ENCODE results near the gene SPAG16.
A peak's percentile ranks its signal among the peaks of the same experiment; 100 is the strongest.

Gene SPAG16

GRCh38 chr2:214293593-214293992 lies 1009.3 kb downstream of the SPAG16 start:
- H3K4me3 ChIP-seq (ENCODE audit: control insufficient read depth, low read depth, low read length) = no peak overlapping the region
- no peak for DNase-seq (ENCODE audit: low read depth)
- TF ChIP-seq, protein P1, sequence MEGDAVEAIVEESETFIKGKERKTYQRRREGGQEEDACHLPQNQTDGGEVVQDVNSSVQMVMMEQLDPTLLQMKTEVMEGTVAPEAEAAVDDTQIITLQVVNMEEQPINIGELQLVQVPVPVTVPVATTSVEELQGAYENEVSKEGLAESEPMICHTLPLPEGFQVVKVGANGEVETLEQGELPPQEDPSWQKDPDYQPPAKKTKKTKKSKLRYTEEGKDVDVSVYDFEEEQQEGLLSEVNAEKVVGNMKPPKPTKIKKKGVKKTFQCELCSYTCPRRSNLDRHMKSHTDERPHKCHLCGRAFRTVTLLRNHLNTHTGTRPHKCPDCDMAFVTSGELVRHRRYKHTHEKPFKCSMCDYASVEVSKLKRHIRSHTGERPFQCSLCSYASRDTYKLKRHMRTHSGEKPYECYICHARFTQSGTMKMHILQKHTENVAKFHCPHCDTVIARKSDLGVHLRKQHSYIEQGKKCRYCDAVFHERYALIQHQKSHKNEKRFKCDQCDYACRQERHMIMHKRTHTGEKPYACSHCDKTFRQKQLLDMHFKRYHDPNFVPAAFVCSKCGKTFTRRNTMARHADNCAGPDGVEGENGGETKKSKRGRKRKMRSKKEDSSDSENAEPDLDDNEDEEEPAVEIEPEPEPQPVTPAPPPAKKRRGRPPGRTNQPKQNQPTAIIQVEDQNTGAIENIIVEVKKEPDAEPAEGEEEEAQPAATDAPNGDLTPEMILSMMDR (conservative IDR thresholded peaks at IDR 0.05; ENCODE audit: control insufficient read depth, insufficient read depth, low read depth, low read length) = no peak

GRCh38 chr2:214294426-214294825 lies 1010.2 kb downstream of the SPAG16 start:
- no peak for DNase-seq (ENCODE audit: low read depth)
- TF ChIP-seq, protein P1 (conservative IDR thresholded peaks at IDR 0.05; ENCODE audit: control insufficient read depth, insufficient read depth, low read depth, low read length) = no peak
- no peak overlapping the region for H3K4me3 ChIP-seq (ENCODE audit: control insufficient read depth, low read depth, low read length)

DNA sequence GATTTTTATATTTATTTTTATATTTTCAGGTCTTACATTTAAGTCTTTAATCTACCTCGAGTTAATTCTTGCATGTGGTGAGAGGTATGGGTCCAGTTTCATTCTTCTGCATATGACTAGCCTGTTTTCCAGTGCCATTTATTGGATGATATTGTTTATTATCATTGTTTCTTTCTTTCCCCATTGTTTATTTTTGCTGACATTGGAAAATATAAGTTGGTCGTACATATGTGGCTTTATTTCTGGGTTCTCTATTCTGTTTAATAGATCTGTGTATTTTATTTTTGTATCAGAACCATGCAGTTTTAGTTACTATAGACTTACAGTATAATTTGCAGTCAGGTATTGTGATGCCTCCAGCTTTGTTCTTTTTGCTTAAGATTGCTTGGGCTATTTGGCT lies 1013.2 kb downstream of the SPAG16 start:
- DNase-seq (ENCODE audit: low read depth) = no peak
- H3K4me3 ChIP-seq (ENCODE audit: control insufficient read depth, low read depth, low read length) = no peak overlapping the region
- TF ChIP-seq, protein P1 (conservative IDR thresholded peaks at IDR 0.05; ENCODE audit: control insufficient read depth, insufficient read depth, low read depth, low read length) = no peak

DNA sequence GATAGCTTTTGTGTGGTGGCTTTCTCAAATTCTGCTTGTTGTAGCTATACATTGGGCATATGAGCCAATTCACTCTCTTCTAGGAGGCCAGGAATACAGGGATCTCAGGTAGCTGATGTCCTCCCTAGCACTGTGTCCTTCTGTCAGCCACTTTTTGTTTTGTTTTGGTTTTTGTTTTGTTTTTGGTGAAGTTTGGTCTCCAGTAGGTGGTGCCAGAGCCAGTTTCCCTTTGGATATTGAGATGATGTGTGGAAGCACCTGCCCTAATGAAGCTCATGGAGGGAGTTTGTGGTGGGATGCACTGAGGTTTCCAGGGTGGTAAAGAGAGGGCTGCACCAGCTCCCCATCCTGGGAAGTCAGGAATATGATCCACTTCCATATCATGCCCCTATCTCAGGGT lies 1026.1 kb downstream of the SPAG16 start:
- TF ChIP-seq, protein P1 (conservative IDR thresholded peaks at IDR 0.05; ENCODE audit: control insufficient read depth, insufficient read depth, low read depth, low read length) = peak; percentile 14
- no peak for DNase-seq (ENCODE audit: low read depth)
- H3K4me3 ChIP-seq (ENCODE audit: control insufficient read depth, low read depth, low read length) = no peak overlapping the region

DNA sequence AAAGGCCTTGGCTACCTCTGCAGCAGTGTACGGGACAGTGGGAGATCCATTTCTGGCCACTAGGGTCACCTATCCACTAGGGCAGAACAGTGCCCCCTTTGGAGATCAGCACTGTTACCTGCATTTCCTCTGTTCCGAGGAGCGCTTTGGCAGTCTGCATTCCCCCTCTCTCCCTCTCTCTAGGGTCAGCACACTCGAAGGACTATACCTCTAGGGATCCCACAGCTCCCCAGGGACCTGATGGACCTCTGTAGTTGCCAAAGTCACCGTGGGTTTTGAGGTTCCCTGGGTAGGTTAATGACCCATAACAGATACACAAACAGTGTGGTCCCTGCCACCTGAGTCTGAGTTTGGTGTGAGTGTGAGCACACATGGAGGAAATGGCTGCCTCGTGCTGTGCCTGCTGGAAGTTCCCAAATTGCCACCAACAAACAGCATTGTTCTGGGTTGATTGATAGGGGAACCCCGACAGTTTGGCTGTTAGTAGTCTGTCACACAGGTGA lies 1026.8 kb downstream of the SPAG16 start:
- TF ChIP-seq, protein P1 (conservative IDR thresholded peaks at IDR 0.05; ENCODE audit: control insufficient read depth, insufficient read depth, low read depth, low read length) = peak; percentile 1
- no peak overlapping the region for H3K4me3 ChIP-seq (ENCODE audit: control insufficient read depth, low read depth, low read length)
- DNase-seq (ENCODE audit: low read depth) = no peak

- TF ChIP-seq, protein P1 (conservative IDR thresholded peaks at IDR 0.05; ENCODE audit: control insufficient read depth, insufficient read depth, low read depth, low read length) = no peak
- DNase-seq (ENCODE audit: low read depth) = peak; percentile 6
- no peak overlapping the region for H3K4me3 ChIP-seq (ENCODE audit: control insufficient read depth, low read depth, low read length)
Observed at GRCh38 chr2:214311931-214312749, 1027.9 kb downstream of the SPAG16 start.
